Endodermal cell (in vitro differentiated cells): ENCODE results near the gene DDN. TPM values are rescaled to one million over a fixed set of nuclear protein-coding genes. Genes with fewer than 3 reads are reported as not detected.

Source experiments
- DNase-seq: peaks from one replicate; pipeline ENCODE4 v3.0.0-alpha.2; 2017
- H3K27ac ChIP-seq: 2 replicates; pipeline ENCODE4 v1.5.1; 2013; ENCODE audit warnings: mild to moderate bottlenecking, low read depth, low read length, moderate library complexity
- H3K27me3 ChIP-seq: 2 replicates; pipeline ENCODE4 v1.6.1; 2013; ENCODE audit warnings: mild to moderate bottlenecking, low read length, moderate library complexity; ENCODE audit not compliant: insufficient read depth, control insufficient read depth, poor library complexity, severe bottlenecking
- H3K36me3 ChIP-seq: 2 replicates; pipeline ENCODE4 v1.7.0; 2013; ENCODE audit warnings: mild to moderate bottlenecking, low read length, moderate library complexity; ENCODE audit not compliant: control insufficient read depth, insufficient read depth
- H3K4me1 ChIP-seq: one replicate; pipeline ENCODE4 v1.7.0; 2013; ENCODE audit warnings: low read length; ENCODE audit not compliant: control insufficient read depth, insufficient read depth
- H3K4me3 ChIP-seq: 2 replicates; pipeline ENCODE4 v1.5.1; 2013; ENCODE audit warnings: mild to moderate bottlenecking, low read length, moderate library complexity
- H3K9ac ChIP-seq: 2 replicates; pipeline ENCODE4 v1.6.1; 2013; ENCODE audit warnings: mild to moderate bottlenecking, low read length, moderate library complexity; ENCODE audit not compliant: poor library complexity, severe bottlenecking; ENCODE audit errors: extremely low read depth
- H3K9me3 ChIP-seq: 2 replicates; pipeline ENCODE4 v1.6.1; 2013; ENCODE audit warnings: mild to moderate bottlenecking, low read length, moderate library complexity; ENCODE audit not compliant: control insufficient read depth
- H3K27ac Mint-ChIP-seq: 2 replicates; pipeline ENCODE4 v1.8.0; 2020; ENCODE audit warnings: mixed read lengths
- H3K27me3 Mint-ChIP-seq: 2 replicates; pipeline ENCODE4 v1.8.0; 2021; ENCODE audit warnings: mild to moderate bottlenecking, mixed read lengths; ENCODE audit not compliant: insufficient read depth
- H3K36me3 Mint-ChIP-seq: 2 replicates; pipeline ENCODE4 v1.8.0; 2020; ENCODE audit warnings: low read depth, mixed read lengths
- H3K4me1 Mint-ChIP-seq: 2 replicates; pipeline ENCODE4 v1.8.0; 2020; ENCODE audit warnings: mixed read lengths
- H3K4me3 Mint-ChIP-seq: 2 replicates; pipeline ENCODE4 v1.8.0; 2020; ENCODE audit warnings: mild to moderate bottlenecking, moderate library complexity, mixed read lengths
- H3K9me3 Mint-ChIP-seq: 2 replicates; pipeline ENCODE4 v1.8.0; 2020; ENCODE audit warnings: mild to moderate bottlenecking, mixed read lengths
- CTCF ChIP-seq: fragments of 200-600 bp; sonication (generic); conservative IDR thresholded peaks from 2 replicates; pipeline ENCODE4 v1.5.0; 2021; ENCODE audit warnings: antibody characterized with exemption, mild to moderate bottlenecking
- WGBS, 2 experiments: methylation state at CpG; one replicate each; pipeline versions ENCODE4 v1.1.5 to v1.1.7; 2013; ENCODE audit warnings: missing lambda C conversion rate in 2 of 2, mixed read lengths in 1 of 2; ENCODE audit not compliant: insufficient coverage in 1 of 2, insufficient read length in 1 of 2; 5-methylcytosine and 5-hydroxymethylcytosine counted together
- total RNA-seq, 2 donors: library from RNA; stranded (reverse); fragmentation: NEBNext Ultra II Directional in 1 of 2; extraction: Animal tissue kit (Norgen Biotek cat#: 25700) in 1 of 2; gene quantifications; 2 replicates in 1 of 2; 3 replicates in 1 of 2; pipeline ENCODE4 v1.2.1, GENCODE V29; 2021

DDN gene
- total RNA-seq, 2 donors from 2014 or later = 0.31 to 0.33 TPM

- Histone ChIP-seq H3K36me3 (peaks cover 34% of the 10 kb centered on the region), H3K4me3 (peak within 1 kb of the TSS; percentile 96), H3K4me1 (peaks cover 5% of the 10 kb centered on the region), H3K27me3 (no peaks in the 10 kb centered on the region), H3K27ac (peak within 1 kb of the TSS; percentile 50), H3K9ac (peak within 1 kb of the TSS; percentile 80), H3K9me3 (no peaks in the 10 kb centered on the region)
- H3K4me3 Mint-ChIP-seq = peak within 1 kb of the TSS; percentile 98
- peak within 1 kb of the TSS; percentile 97 for H3K27ac Mint-ChIP-seq
- peaks cover 5% of the 10 kb centered on the region for H3K27me3 Mint-ChIP-seq
- TF ChIP-seq CTCF = peak; percentile 11
- peak; percentile 100 for DNase-seq
- H3K9me3 Mint-ChIP-seq = no peaks in the 10 kb centered on the region
- H3K4me1 Mint-ChIP-seq = peaks cover 17% of the 10 kb centered on the region
- peaks cover 27% of the 10 kb centered on the region for H3K36me3 Mint-ChIP-seq
- WGBS, 2 experiments = 0 to 2% methylated on average over 15 to 58 of the region's 58 CpGs
Measured at GRCh38 chr12:48957141-48958048, 41.8 kb downstream of the DDN start, which contains the start of gene ARF3. ARF3 (minus strand) TSS chr12:48957487; CDS start chr12:48941095, 16,392 bp downstream.

DNA sequence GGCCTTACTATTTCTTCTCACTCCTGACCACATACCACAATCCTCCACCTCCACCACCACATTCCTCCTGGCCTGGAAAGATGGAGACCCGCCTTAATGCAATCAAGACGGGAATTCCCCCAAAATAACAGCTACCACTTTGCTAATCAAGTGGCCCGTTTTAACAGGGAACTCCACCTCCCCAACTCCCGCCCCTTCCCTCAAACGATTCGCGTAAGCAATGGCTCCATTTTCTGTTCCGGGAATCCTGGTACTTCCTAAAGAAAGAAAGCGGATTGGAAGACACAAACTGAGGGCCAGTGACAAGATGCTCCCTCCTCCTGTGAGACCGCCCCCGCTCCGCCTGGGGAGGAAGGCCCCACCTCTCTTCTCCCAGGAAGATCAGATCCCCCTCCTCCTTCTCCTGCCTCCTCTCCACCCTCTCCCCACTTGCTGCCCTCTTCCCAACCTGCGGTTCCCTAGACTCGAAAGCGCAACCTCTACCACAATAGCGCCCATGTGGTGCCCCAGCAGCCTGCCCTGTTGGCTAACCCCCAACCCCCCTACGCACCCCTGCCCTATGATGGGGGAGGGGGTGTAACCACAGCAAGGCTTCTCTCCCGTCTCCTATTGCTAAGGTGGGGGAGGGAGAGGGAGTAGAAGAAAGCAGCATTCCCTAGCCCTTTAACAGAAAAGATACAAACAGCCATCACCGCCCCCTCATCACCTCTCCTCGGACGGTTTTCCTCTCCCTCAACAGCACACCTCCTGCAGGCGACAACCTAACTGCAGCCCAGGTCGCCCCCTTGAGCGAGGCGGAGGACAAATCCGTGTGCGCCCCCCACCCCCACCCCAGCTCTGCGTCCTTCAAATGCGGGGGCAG is 42.7 kb downstream of the DDN start:
- Mint-ChIP-seq H3K9me3 (no peaks in the 10 kb centered on the region), H3K4me3 (peak overlapping the region; percentile 98), H3K27ac (peak overlapping the region; percentile 97), H3K36me3 (peaks cover 34% of the 10 kb centered on the region), H3K27me3 (peaks cover 5% of the 10 kb centered on the region), H3K4me1 (peaks cover 17% of the 10 kb centered on the region)
- peak; percentile 53 for TF ChIP-seq CTCF
- Histone ChIP-seq H3K36me3 (peaks cover 35% of the 10 kb centered on the region), H3K4me3 (peak overlapping the region; percentile 96), H3K4me1 (peaks cover 5% of the 10 kb centered on the region), H3K27me3 (no peaks in the 10 kb centered on the region), H3K9me3 (no peaks in the 10 kb centered on the region), H3K27ac (peak overlapping the region; percentile 50), H3K9ac (peak overlapping the region; percentile 80)
- 0 to 1% methylated on average over 5 to 27 of the region's 29 CpGs for WGBS, 2 experiments
- peak; percentile 98 for DNase-seq

- peaks cover 5% of the 10 kb centered on the region for H3K4me1 ChIP-seq
- TF ChIP-seq CTCF = no peak
- peaks cover 46% of the 10 kb centered on the region for H3K36me3 ChIP-seq
- Mint-ChIP-seq H3K9me3 (no peaks in the 10 kb centered on the region), H3K36me3 (peaks cover 39% of the 10 kb centered on the region), H3K4me1 (peaks cover 17% of the 10 kb centered on the region), H3K27me3 (no peaks in the 10 kb centered on the region), H3K4me3 (peak overlapping the region; percentile 98), H3K27ac (no peak overlapping the region)
- H3K27me3 ChIP-seq = no peaks in the 10 kb centered on the region
- 92 to 95% methylated on average over 2 to 3 of the region's 3 CpGs for WGBS, 2 experiments
- no peak for DNase-seq
- no peak overlapping the region for H3K9ac ChIP-seq
- H3K4me3 ChIP-seq = peak overlapping the region; percentile 96
- no peak overlapping the region for H3K27ac ChIP-seq
- no peaks in the 10 kb centered on the region for H3K9me3 ChIP-seq
Measured at GRCh38 chr12:48954841-48955501, 44.2 kb downstream of the DDN start.
